ENCODE results near the gene AADACL3. TPM values are rescaled to one million over a fixed set of nuclear protein-coding genes. Genes with fewer than 3 reads are reported as not detected.

Gene AADACL3
- total RNA-seq, 4 donors from 2014 or later: not detected

DNA sequence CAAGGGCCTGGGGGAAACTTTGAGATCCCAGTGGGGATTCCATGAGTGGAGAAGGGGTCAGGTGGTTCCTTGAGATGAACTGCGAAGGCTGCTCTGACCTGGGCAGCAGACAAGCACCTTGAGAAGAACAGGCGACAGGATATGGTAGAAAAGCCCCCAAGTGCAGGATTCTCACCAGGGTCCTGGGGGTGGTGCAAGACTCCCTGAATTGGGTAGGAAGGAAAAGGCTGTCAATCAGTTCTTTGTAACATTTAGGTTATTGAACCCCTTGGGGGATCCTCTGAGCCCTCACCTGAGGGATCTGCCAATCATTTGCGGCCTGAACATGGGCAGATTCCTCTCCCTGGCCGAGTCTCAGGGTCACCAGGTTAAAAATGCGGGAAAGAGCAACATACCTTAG is 55.3 kb downstream of the AADACL3 start:
- no peaks in the 10 kb centered on the region for H3K27me3 ChIP-seq
- no peak for TF ChIP-seq POLR2A (IDR thresholded peaks at IDR 0.05)
- TF ChIP-seq, protein P1, sequence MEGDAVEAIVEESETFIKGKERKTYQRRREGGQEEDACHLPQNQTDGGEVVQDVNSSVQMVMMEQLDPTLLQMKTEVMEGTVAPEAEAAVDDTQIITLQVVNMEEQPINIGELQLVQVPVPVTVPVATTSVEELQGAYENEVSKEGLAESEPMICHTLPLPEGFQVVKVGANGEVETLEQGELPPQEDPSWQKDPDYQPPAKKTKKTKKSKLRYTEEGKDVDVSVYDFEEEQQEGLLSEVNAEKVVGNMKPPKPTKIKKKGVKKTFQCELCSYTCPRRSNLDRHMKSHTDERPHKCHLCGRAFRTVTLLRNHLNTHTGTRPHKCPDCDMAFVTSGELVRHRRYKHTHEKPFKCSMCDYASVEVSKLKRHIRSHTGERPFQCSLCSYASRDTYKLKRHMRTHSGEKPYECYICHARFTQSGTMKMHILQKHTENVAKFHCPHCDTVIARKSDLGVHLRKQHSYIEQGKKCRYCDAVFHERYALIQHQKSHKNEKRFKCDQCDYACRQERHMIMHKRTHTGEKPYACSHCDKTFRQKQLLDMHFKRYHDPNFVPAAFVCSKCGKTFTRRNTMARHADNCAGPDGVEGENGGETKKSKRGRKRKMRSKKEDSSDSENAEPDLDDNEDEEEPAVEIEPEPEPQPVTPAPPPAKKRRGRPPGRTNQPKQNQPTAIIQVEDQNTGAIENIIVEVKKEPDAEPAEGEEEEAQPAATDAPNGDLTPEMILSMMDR (IDR thresholded peaks at IDR 0.05): no peak
- H3K36me3 ChIP-seq: no peaks in the 10 kb centered on the region
- no peak overlapping the region for H3K4me3 ChIP-seq
- H3K4me1 ChIP-seq: no peaks in the 10 kb centered on the region
- DNase-seq: no peak
- intact Hi-C loops (cut with DNase I; ENCODE audit: low total_unique reads): no loop called here
- H3K9me3 ChIP-seq: no peaks in the 10 kb centered on the region
- H3K27ac ChIP-seq: no peak overlapping the region

DNA sequence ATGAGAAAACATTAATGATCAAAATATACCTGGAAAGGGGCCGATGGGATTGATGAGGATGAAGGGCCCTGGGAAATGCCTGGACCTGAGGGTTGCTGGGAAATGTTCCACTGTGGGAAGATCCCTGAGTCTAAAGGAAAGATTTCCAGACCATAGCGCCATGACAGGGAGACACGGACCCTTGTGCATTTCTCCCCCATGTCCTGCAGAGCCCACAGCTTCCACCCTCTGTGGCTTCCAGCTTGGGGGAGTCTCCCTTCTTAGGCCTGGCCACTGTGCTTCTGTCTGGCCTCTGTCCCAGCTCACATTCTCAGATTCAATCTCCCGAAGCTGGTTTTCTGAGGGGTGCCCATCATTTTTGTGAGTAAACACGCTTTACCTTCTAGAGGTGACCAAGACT is 56.6 kb downstream of the AADACL3 start:
- TF ChIP-seq, protein P1 (IDR thresholded peaks at IDR 0.05): no peak
- H3K27me3 ChIP-seq: no peaks in the 10 kb centered on the region
- H3K27ac ChIP-seq: no peak overlapping the region
- no peaks in the 10 kb centered on the region for H3K4me1 ChIP-seq
- H3K36me3 ChIP-seq: no peaks in the 10 kb centered on the region
- intact Hi-C loops (cut with DNase I; ENCODE audit: low total_unique reads): no loop called here
- H3K4me3 ChIP-seq: no peak overlapping the region
- no peaks in the 10 kb centered on the region for H3K9me3 ChIP-seq
- DNase-seq: no peak

DNA sequence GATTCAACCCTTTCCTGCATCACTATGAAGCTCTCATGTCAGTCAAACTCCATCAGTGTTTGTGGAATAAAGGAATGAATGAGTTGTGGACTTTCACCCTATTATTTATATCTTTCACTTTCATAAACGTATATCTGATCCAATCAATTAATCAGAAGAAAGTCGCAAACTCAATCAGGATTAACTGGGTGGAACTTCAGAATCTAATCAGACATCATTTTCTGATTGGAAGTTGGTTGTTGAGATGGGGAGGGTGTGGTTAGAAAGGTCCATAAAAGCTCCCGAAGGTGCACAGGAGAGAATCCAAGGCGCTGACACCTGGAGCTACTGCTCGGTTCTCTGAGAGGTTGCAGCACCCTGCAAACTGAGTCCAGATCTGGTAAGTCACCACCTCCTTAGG is 57.5 kb downstream of the AADACL3 start, which contains the start of gene PRAMEF12:
PRAMEF12 (plus strand) TSS at position 301 of the 400 bp plus-strand sequence. CDS start 1,130 bp downstream, outside the sequence.
- Histone ChIP-seq H3K27me3 (no peaks in the 10 kb centered on the region), H3K9me3 (no peaks in the 10 kb centered on the region), H3K4me1 (no peaks in the 10 kb centered on the region), H3K36me3 (no peaks in the 10 kb centered on the region), H3K27ac (no peak within 1 kb of the TSS), H3K4me3 (no peak within 1 kb of the TSS)
- no peak for DNase-seq
- intact Hi-C loops (cut with DNase I; ENCODE audit: low total_unique reads): no loop called here
- no peak for TF ChIP-seq POLR2A (IDR thresholded peaks at IDR 0.05)
- TF ChIP-seq, protein P1 (IDR thresholded peaks at IDR 0.05): no peak

DNA sequence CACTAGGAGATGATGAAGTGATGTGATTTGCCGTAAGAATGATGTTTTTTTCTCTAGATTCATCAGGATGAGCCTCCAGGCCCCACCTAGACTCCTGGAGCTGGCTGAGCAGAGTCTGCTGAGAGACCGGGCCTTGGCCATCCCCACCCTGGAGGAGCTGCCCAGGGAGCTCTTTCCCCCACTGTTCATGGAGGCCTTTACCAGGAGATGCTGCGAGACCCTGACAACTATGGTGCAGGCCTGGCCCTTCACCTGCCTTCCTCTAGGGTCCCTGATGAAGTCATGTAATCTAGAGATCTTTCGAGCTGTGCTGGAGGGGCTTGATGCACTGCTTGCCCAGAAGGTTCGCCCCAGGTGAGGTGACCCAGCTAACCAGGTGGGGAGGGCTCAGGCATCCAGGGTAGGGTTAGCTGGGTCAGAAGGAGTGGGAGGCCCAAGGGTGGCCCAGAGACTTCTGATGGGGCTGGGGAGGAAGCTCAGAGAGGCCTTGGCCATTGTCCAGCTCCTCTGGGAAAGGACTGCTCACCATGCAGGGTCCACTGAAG is 59.0 kb downstream of the AADACL3 start:
- Histone ChIP-seq H3K4me1 (no peaks in the 10 kb centered on the region), H3K4me3 (no peak overlapping the region), H3K36me3 (no peaks in the 10 kb centered on the region), H3K27me3 (no peaks in the 10 kb centered on the region), H3K9me3 (no peaks in the 10 kb centered on the region), H3K27ac (no peak overlapping the region)
- TF ChIP-seq, protein P1 (IDR thresholded peaks at IDR 0.05): no peak
- no peak for TF ChIP-seq POLR2A (IDR thresholded peaks at IDR 0.05)
- intact Hi-C loops (cut with DNase I; ENCODE audit: low total_unique reads): no loop called here
- no peak for DNase-seq

DNA sequence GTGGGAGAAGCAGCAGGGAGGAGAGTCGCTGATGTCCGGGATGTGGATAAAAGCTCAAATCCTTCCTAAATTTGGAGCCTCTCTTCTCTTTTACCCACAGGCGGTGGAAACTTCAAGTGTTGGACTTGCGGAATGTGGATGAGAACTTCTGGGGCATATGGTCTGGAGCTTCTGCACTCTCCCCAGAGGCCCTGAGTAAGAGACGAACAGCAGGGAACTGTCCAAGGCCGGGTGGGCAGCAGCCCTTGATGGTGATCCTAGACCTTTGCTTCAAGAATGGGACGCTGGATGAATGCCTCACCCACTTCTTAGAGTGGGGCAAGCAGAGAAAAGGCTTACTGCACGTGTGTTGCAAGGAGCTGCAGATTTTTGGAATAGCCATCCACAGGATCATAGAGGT is 59.5 kb downstream of the AADACL3 start:
- TF ChIP-seq, protein P1 (IDR thresholded peaks at IDR 0.05): no peak
- no peak for TF ChIP-seq POLR2A (IDR thresholded peaks at IDR 0.05)
- no peaks in the 10 kb centered on the region for H3K27me3 ChIP-seq
- no peaks in the 10 kb centered on the region for H3K9me3 ChIP-seq
- H3K36me3 ChIP-seq: no peaks in the 10 kb centered on the region
- intact Hi-C loops (cut with DNase I; ENCODE audit: low total_unique reads): no loop called here
- no peak for DNase-seq
- H3K4me1 ChIP-seq: no peaks in the 10 kb centered on the region
- H3K4me3 ChIP-seq: no peak overlapping the region
- no peak overlapping the region for H3K27ac ChIP-seq

All from uterus (tissue), 4 donors.